HG03139 (cell line): ENCODE measurements around the gene CADPS.

Source experiments
- ATAC-seq: cut with Tn5 transposase; IDR thresholded peaks from one replicate; pipeline ENCODE4 v1.9.1; 2021; ENCODE audit not compliant: unreplicated experiment

The CADPS gene

DNA sequence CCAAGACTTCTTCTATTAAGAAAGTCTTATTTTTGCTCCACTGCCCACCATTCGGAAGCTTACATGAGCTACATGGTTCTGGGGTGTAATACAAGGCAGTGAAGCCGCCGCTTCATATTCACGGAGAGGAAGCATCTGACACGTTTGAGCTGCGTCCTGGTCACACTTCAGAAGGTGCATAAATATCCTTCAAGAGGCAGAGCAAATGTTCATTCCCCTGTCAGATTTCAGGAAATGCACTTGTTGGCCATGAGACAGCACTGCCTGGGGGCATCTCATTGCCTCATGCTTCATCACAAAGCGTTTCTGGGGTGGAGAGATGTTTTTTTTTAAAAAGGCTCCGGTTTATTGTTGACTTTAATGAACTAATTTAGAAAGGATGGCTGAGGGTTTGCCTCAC, 119.9 kb downstream of the CADPS start:
- no peak for ATAC-seq

DNA sequence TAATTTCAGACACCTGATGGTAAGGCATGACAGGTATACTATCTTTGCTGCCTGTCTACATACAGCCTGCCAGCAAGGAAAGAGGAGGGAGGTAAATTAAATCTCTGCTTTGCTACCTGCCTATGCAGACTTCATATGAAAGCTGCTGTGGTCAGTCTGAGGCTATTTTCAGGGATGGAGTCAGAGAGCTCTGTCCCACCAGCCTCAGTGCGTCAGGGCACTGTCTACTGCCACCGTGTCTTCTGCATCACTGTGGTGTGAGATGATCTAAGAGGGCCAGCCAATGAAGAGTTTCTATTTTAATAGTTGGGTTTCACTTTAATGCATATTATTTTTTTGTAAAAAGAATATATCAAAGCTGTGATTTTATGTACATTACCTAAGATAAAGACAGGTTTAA, 125.6 kb downstream of the CADPS start:
- ATAC-seq, result no peak

DNA sequence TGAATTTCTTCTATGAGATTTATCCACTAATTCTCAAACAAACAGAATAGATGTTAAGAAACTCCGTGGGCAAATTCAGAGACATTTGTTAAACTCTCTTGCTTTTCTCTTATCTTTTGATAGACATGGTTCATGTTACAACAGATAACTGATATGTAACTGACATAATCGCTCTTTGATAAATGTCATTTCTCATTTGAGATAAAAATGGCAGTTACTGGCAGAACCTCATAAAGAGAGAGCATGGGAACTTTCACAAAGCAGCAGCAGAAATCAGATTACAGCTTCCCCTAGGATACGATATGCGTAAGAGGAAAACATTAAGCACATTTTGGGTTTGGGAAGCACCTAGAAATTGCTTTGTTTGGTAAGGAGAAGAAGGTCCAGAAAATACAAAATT, 126.1 kb downstream of the CADPS start:
- ATAC-seq, result no peak

DNA sequence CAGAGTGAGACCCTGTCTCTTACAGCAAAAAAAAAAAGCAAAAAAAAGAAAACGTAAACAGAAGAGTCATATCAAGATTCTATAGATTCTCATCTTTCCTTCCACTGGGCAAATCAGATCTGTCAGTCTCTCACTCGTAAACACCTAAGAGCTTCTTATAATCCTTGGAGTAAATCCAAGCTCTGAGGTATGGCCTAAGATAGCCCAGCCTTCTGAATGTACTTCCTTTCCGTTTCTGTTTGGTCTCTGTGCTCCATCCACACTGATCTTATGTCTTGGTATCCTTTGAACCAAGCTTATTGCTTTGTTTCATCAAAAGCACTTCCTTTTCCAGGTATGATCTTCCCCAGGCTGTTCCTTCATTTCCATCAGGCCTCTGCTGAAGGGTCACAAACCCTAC, 137.8 kb downstream of the CADPS start:
- no peak for ATAC-seq

DNA sequence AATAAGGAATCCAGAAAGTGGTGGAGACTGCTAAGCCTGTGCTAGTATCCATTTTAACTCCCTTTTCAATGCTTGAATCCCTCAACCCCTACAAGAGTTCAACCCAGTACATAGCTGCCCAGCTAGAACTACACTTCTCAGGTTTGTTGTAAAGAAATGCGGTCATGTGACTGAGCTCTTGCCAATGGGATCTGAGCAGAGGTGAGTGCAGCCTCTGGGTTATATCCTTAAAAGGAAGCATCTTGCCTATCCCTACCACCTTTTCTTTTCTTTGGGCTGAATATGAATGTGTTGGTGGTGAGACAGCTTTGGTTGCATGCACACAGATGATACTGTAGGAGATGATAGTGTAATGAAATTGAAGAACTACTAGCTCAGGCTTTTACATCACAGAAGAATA, 139.7 kb downstream of the CADPS start:
- ATAC-seq, result no peak

DNA sequence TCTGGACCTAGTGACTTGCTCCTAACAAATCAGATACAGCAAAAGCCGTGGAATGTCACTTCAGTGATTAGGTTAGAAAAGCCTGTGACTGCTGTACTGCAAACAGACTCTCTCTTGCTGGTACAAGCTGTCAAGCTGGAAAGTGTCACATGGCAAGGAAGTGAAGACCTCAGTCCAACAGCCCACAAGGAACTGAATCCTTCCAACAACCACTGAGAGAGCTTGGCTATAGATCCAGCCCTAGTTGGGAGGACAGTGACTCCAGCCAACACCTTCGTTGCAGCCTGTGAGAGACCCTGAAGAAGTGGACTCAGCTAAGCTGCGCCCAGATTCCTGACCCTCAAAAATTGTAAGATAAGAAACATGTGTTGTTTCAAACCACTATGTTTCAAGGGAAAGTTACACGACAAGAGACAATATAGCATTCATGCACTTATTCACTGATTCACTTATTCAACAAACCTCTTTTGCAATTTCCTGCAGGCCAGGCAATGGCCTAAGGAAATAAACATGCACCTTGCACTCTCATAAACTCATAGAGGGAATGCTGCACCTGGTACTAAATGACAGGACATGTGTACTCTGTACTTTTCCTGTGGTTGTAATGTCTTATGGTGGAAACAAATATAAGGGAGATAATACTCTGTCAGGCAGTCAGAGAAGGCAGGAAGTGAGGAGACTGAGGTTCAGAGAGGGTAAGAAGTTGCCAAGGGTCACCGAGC, 142.9 kb downstream of the CADPS start:
- ATAC-seq, result no peak

DNA sequence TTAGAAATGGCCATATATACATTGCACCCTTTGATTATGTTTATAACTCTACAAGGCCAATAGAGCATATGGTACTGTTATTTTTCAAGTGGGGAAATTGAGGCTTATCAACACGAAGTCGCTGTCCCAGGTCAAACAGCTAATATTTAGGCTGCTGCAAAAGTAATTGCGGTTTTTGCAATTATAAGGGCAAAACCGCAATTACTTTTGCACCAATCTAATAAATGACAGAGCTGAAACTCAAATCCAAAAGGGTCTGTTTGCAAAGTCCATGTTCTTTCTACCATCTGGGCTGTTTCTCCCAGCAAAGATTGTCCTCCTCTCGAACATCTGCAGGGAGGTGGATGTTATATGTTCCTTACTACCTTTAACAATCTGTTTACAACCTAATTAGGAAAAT, 147.2 kb downstream of the CADPS start:
- no peak for ATAC-seq

DNA sequence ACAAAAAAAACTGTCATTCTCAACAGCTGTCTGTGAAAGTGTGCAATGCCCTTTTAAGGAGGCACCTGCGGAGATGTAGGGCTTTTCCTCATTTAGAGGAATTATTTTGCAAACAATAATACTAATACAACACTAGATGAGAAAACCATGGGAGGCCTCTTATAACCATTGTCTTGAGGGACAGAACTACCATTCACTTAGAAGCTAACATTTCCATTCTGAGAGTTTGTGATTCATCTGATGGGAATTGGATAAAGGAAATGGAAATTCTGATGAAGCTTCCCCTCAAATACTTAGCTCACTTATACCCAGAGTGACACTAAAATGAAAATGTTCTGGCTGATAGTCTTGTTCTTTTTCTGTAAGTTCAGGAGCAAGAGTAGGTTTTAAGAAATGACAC, 147.7 kb downstream of the CADPS start:
- ATAC-seq, result no peak

DNA sequence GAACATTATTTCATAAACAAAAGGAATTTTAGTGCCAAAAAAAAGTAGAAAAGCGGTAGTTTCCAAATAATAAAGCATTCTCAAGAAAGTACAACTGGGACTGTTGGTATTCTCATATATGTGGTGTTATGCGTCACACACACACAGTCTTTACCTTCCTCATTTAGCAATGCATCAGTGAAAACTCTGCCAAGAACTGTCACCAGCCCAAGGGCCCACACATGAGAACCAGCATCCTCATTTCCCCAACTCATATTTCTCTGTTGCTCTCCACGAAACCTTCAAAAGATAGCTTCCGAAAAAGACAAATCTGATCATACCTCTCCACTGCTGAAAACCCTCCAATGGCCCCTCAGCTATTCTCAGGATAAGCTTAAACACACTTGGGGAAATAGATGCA, 150.7 kb downstream of the CADPS start:
- ATAC-seq, result no peak

DNA sequence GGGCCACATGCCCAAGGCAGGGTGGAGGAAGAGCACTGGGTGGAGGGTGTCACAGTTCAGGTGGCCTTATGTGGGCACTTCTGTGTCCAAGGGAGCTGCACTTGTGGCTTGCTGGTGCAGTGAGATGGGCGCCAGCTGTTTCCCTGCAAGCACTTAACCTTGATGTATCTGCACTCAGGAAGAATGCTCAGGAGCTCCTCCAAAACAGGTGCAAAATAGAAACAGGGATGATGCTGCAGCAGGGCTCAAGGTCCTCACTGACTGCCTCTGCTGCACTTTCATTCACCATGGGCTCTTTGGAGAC, 151.3 kb downstream of the CADPS start:
- ATAC-seq, result no peak

DNA sequence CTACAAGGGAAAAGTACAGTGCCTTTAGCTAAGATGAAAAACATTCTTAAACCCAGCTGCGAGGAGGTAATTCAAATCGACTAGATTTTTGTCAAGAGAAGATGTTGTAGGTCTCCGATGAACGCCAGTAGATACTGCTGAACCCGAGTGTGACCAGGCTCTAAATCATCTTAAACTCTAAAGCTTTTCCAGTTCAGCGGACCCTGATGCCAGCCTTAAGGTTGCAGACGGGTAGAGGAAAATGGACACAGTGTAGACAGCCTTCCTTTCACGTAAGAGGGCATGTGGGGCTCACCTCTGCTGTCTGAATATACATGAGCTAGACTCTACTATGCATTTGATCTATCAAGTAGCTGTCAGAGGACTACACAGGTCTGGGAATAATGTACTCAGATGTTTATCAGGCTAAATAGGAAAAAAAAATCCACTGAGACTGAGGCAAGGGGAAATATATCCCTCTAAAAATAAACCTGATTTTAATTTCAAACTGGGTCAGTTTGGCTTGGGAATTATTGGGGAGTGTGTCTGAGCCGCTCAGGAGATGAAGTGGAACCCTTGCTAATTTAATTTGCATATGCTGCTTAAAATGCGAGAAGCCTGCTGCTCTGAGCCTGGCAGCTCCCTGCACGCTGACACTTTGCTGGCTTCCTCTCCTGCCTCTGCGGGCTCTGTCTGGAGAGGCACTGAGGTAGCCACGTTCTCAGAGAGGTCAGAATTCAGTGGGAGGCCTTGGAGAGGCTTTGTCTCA, 151.9 kb downstream of the CADPS start:
- no peak for ATAC-seq

DNA sequence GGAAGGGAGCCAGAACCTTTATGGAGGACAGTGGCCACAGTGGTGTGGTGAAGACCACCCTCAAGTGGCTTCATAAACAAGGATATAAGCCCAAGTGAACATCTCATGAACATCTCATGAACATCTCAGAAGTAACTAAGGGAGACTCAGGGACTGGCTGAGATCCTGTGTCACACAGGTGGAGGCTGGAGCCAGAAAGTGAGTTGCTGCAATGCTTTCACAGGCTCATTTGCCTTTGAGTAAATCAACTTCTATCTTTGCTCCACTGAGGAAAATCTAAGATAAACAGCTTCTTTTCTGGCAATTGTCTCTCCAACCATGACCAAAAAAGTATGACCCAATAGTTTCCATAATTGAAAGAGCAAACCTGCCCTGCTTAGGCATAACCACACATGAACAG, 152.9 kb downstream of the CADPS start:
- no peak for ATAC-seq

DNA sequence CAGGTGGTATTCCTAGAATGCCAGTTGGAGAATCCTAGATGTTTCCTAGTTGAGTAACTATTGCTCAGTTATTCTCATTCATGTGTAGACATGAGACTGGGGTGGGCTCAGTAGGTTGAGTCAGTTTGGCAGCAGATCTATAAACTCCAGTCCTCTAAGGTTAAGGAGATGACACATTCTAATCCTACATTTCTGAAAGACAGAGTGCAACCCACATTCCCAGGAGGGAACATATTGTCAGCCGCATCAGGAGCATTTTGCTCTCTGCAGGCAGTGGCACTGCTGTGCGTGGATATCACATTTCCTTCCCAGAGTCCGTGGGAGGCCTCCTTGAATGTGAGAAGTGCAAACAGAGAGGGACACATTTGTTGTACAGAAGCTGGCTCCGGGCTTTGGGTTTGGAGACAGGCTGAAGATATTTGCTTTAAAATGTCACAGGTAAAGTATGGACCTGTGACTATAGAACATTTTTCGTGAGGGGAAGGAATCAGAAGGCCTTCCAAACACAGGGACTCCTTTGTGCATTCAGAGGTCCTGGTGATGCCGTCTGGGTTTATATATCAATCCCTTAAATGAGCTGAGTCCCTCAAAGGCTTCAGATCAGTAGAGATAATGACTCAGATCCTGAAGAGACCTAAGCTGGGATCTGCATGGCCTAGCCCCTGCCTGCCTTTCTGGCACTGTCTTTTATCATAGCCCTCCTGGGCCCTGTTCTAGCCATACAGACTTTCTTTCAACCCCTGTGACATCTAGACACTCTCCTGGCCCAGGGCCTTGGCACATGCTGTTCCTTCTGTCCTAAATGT, 156.5 kb downstream of the CADPS start:
- no peak for ATAC-seq

DNA sequence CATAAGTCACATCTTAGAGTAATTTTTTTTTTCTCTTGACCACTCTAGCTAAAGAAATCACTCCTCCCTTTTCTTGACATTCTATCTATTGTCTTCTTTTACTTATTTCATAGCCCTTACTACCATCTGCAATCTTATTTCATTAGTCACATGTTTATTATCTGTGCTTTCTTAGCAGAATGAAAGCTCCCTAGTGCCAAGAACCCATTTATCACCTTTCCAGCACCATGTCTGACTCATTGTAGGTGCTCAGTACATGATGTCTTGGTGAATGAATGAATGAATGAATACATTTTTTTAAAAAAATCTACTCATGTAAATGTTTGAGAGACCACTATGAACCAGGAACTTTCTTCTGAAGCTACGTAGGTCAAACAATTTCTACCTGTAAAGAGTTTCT, 157.2 kb downstream of the CADPS start:
- no peak for ATAC-seq

DNA sequence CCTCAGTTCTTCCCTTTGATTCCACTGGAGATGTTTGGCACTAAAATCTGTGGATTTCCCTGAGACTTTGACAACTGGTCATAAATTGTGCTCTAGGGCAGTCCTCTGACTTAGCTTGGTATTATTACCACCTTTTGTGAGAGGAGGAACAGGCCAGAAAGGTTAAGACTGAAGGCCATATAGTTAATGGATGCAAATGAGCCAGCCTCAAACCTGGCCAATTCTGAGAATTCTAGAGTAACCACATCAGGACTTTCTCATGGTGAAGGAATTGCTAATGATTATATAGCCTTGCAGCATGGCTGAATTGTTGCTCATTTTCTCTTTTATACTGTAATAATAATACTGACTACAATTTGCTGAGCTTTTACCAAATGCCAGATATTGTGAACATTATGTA, 162.5 kb downstream of the CADPS start:
- no peak for ATAC-seq

DNA sequence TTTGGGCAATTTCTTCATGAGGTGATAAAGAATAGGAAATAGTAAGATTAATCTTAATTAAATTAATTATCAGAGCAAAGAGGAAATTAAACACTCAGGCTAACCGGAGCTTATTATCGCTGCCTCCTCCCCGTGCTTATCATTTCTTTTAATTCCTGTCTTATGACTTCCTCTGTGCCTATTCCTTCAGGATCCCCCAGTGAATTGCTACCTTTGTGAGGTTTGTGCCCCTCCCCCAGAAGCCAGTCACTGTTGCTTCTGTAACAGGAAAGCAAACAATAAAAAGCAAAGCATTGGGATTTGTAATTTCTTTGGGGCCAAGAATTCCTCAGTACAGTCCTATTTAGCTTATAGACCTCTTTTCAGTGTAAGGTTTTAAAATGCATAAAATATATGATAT, 164.5 kb downstream of the CADPS start:
- no peak for ATAC-seq

DNA sequence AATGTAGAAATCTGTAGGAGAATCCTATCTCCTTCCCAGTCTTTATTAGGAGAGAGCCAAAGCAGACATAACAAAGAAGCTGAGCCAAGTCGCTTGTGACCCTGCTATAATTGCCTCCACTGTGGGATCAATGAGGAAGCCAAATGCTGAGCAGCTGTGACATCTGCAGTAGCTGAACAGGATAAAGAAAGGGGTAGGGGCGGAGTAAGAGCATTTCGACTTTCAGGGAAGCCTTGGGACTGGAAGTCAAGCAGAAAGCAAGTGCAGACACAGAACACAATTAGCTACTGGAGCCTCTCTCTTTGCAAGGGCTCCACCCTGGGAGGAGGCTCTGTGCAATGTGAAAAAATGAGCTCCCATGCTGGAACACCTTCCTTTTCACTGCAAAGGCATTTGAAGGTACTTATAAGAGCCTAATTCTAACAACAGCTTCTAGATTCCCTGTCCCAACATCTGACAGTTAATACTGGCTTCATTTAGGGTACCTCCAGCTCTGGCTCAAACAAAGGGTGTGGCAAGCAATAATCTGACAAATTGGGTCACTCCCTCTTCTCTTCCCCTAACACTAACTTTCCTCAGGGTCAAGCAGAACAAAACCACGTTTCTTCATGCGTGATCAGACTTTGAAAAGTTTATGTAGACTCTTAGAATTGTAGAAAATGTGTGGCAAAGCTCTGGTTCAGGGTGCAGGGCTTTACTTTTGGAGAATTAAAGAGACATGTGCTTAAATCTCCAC, 166.4 kb downstream of the CADPS start:
- ATAC-seq, result no peak

DNA sequence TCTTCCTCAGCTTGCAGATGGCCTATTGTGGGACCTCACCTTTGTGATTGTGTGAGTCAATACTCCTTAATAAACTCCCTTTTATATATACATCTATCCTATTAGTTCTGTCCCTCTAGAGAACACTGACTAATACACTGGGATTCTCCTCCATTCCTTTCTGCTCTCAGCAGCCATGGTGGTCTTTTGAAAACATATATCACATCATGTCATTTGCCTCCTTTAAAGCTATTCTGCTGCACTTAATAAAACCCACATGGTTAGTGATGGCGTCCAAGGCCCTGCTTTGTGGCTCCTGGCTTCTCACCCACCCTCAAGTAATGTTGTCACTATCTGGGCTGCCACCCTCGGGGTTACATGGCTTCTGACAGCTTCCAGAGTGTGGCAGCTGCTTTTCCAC, 169.5 kb downstream of the CADPS start:
- no peak for ATAC-seq

DNA sequence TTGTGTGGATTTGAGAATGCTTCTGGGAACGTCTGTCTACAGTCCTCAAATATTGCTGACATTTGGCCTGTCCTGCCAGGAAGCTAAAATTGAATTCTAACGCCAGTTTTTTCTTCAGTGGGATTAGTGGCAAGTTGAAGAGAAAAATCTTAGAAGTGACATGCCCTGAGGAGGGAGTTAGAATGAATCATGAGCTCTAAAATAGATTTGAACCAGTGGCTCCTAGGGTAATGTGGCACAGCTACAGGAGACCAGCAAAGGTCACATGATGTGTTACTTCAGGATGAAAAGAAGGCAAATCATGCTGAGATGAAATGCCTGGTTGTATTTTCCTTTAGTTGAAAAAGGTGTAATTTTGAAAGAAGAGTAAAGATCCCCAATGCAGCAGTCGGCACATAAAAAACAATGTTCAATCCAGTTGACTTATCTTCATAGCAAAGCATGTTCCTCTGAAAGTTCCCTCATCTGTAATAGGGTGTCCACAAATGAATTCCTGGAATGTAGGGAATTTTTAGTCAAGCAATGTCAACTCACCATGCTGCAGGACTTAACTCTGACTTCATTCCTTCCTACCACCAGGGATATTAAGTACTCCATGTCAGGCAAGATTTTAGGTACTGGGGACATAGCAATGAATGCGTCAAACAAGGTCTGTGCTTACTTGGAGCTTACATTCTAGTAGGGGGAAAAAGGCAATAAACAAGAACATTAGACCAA, 171.6 kb downstream of the CADPS start:
- ATAC-seq, result no peak

DNA sequence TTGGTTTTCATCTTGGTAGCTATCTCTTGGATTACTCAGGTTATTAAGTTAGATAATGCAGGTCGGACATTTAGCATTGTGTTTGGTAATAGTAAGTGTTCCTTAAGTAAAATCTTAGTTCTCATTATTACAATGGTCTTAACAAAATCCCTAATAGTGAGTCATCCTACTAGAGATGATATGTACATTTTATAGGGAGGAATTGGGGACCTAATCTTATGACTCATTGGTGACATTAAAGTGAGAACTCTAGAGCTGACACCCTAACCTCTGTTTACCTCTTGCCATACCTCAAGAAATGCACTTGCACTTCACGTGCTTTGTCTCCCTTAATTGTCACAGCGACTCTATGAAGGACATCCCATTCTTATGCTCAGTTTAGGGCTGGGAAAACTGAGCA, 174.9 kb downstream of the CADPS start:
- ATAC-seq, result no peak

DNA sequence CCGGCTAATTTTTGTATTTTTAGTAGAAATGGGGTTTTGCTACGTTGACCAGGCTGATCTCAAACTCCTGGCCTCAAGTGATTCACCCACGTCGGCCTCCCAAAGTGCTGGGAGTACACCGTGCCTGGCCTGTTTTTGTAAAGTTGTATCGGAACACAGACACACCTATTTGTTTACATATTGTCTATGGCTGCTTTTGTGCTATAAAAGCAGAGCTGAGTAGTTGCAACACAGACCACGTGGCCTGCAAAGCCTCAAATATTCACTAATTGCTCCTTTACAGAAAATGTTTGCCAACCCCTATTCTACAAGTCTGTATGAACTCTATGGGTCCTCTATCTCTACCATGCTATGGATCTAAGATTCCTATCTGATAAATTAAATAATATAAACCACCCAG, 175.5 kb downstream of the CADPS start:
- no peak for ATAC-seq
